A549 (cell line): Measurements from ENCODE around the gene RING1. TPM values are rescaled to one million over a fixed set of nuclear protein-coding genes. Genes with fewer than 3 reads are reported as not detected.

Source experiments
- ATAC-seq, 2 experiments: fragments of 200-7000 bp in 1 of 2; fragments of >200 bp in 1 of 2; cut with Nextera tagmentation in 1 of 2; cut with Tn5 transposase in 1 of 2; 3 replicates each; pipeline versions ENCODE4 v1.8.0 to v1.9.1; 2018 to 2020; ENCODE audit warnings: mild to moderate bottlenecking in 1 of 2, moderate library complexity in 1 of 2
- CTCF ChIA-PET: fragments of 300-600 bp; sonication (Branson Sonifier 250); formaldehyde crosslinking; extraction: SDS; loops from one replicate; lab custom pipeline; 2021; ENCODE audit warnings: antibody characterized with exemption, inconsistent platforms; lab: Yijun Ruan, JAX
- POLR2A ChIA-PET: fragments of 350-600 bp; formaldehyde crosslinking; extraction: SDS; loops from one replicate; lab custom pipeline; 2021; ENCODE audit warnings: antibody characterized with exemption, inconsistent platforms; lab: Yijun Ruan, JAX
- DNase-seq, 2 experiments: peaks; one replicate each; pipeline versions ENCODE4 v3.0.0 to v3.0.0-alpha.2; 2011 to 2016; ENCODE audit warnings: low read depth in 1 of 2, low spot score in 1 of 2
- FAIRE-seq: peaks from 2 replicates; lab custom pipeline; 2011; peaks lifted over from hg19 to GRCh38; lab: Jason Lieb, UNC
- H3K27ac ChIP-seq, 2 experiments: fragments of >200 bp; sonication (Bioruptor Twin); formaldehyde crosslinking; 3 replicates each; pipeline ENCODE4 v1.5.1; 2016 to 2017
- H3K4me1 ChIP-seq: fragments of >200 bp; sonication (Bioruptor Twin); formaldehyde crosslinking; 3 replicates; pipeline ENCODE4 v1.6.1; 2016
- H3K4me2 ChIP-seq: fragments of >200 bp; sonication (Bioruptor Twin); formaldehyde crosslinking; 3 replicates; pipeline ENCODE4 v1.6.1; 2016
- H3K4me3 ChIP-seq: fragments of >200 bp; sonication (Bioruptor Twin); formaldehyde crosslinking; 3 replicates; pipeline ENCODE4 v1.5.1; 2016
- H3K9me3 ChIP-seq: fragments of >200 bp; sonication (Bioruptor Twin); formaldehyde crosslinking; 3 replicates; pipeline ENCODE4 v1.6.1; 2016
- CEBPB ChIP-seq, 2 experiments: fragments of >200 bp in 1 of 2; sonication (Bioruptor Twin) in 1 of 2; formaldehyde crosslinking in 1 of 2; IDR thresholded peaks; 2 replicates each; pipeline ENCODE4 v1.6.1; 2012 to 2016
- HDAC2 ChIP-seq: fragments of 200-600 bp; sonication (generic); IDR thresholded peaks from 2 replicates; pipeline ENCODE4 v1.6.1; 2016
- HES2 ChIP-seq: fragments of >200 bp; sonication (Bioruptor Twin); formaldehyde crosslinking; IDR thresholded peaks from 2 replicates; pipeline ENCODE4 v1.6.1; 2016
- HEYL ChIP-seq: fragments of 250-450 bp; sonication (Bioruptor Pico); IDR thresholded peaks from 2 replicates; pipeline ENCODE4 v1.8.0; 2021; ENCODE audit warnings: mild to moderate bottlenecking, moderate library complexity
- HMGXB4 ChIP-seq: fragments of 250-450 bp; sonication (Bioruptor Pico); IDR thresholded peaks from 2 replicates; pipeline ENCODE4 v1.5.0; 2021; ENCODE audit warnings: mild to moderate bottlenecking, moderate library complexity, borderline replicate concordance
- JUN ChIP-seq, 2 experiments: fragments of >200 bp; sonication (Bioruptor Twin); formaldehyde crosslinking; IDR thresholded peaks; 2 replicates in 1 of 2; 3 replicates in 1 of 2; pipeline ENCODE4 v1.6.1; 2016 to 2017
- JUNB ChIP-seq: fragments of >200 bp; sonication (Bioruptor Twin); formaldehyde crosslinking; IDR thresholded peaks from 2 replicates; pipeline ENCODE4 v1.6.1; 2016
- NR3C1 ChIP-seq: fragments of >200 bp; sonication (Bioruptor Twin); formaldehyde crosslinking; IDR thresholded peaks from 3 replicates; pipeline ENCODE4 v1.6.1; 2017
- PHF8 ChIP-seq: fragments of 200-600 bp; sonication (generic); IDR thresholded peaks from 2 replicates; pipeline ENCODE4 v1.6.1; 2016; ENCODE audit warnings: low read depth, mild to moderate bottlenecking, antibody characterized with exemption, moderate library complexity, borderline replicate concordance
- POLR2A ChIP-seq: IDR thresholded peaks from 2 replicates; pipeline ENCODE4 v1.6.1; 2012; ENCODE audit warnings: mild to moderate bottlenecking, low read length
- RAD21 ChIP-seq, 2 experiments: fragments of >200 bp in 1 of 2; sonication (Bioruptor Twin) in 1 of 2; formaldehyde crosslinking in 1 of 2; IDR thresholded peaks in 1 of 2; conservative IDR thresholded peaks in 1 of 2; 2 replicates in 1 of 2; 3 replicates in 1 of 2; pipeline ENCODE4 v1.6.1; 2012 to 2018; ENCODE audit warnings: inconsistent platforms in 1 of 2
- REST ChIP-seq: fragments of 200-600 bp; sonication (generic); IDR thresholded peaks from 2 replicates; pipeline ENCODE4 v1.6.1; 2016; ENCODE audit warnings: antibody characterized with exemption, mild to moderate bottlenecking, moderate library complexity
- RFX5 ChIP-seq: fragments of 450-650 bp; IDR thresholded peaks from 2 replicates; pipeline ENCODE4 v1.7.1; 2014; ENCODE audit warnings: antibody characterized with exemption, mild to moderate bottlenecking, moderate library complexity
- SMC3 ChIP-seq: fragments of >200 bp; sonication (Bioruptor Twin); formaldehyde crosslinking; IDR thresholded peaks from 3 replicates; pipeline ENCODE4 v1.6.1; 2018; ENCODE audit warnings: inconsistent platforms
- TFCP2L1 ChIP-seq: fragments of 250-450 bp; sonication (Bioruptor Pico); IDR thresholded peaks from 2 replicates; pipeline ENCODE4 v1.5.0; 2021; ENCODE audit warnings: mild to moderate bottlenecking
- USF2 ChIP-seq: fragments of 450-650 bp; IDR thresholded peaks from 2 replicates; pipeline ENCODE4 v1.6.1; 2014; ENCODE audit warnings: antibody characterized with exemption
- ZC3H11A ChIP-seq: fragments of 450-650 bp; IDR thresholded peaks from 2 replicates; pipeline ENCODE4 v1.6.1; 2014; ENCODE audit warnings: antibody characterized with exemption, mild to moderate bottlenecking
- ZNF302 ChIP-seq: fragments of 250-450 bp; sonication (Bioruptor Pico); IDR thresholded peaks from 2 replicates; pipeline ENCODE4 v1.9.0; 2021; ENCODE audit warnings: inconsistent platforms, mild to moderate bottlenecking, moderate library complexity
- ZSCAN20 ChIP-seq: fragments of 250-450 bp; sonication (Bioruptor Pico); IDR thresholded peaks from 2 replicates; pipeline ENCODE4 v1.8.0; 2022; ENCODE audit warnings: mild to moderate bottlenecking, moderate library complexity
- WGBS: methylation state at CpG from one replicate; pipeline ENCODE4 v1.1.6; 2017; ENCODE audit errors: missing lambda C conversion rate; 5-methylcytosine and 5-hydroxymethylcytosine counted together
- polyA plus RNA-seq, 4 experiments: library from polyadenylated mRNA; depleted of rRNA in 3 of 4; stranded (reverse); fragments of >200 nt; fragmentation: RNase III in 1 of 4; extraction: RNeasy Plus Mini Kit Qiagen cat#74134 plus additional on column Dnase treatment in 1 of 4; gene quantifications; 2 replicates in 3 of 4; 3 replicates in 1 of 4; pipeline ENCODE4 v1.2.3, GENCODE V29; 2011 to 2017

RING1 gene
- polyA plus RNA-seq, 2 of the 4 experiments (the other 2 are of a cell fraction) = 12.7 to 35.0 TPM

- Histone ChIP-seq H3K4me1 (peaks cover 50% of the 10 kb centered on the region), H3K27ac (no peak overlapping the region), H3K4me2 (no peak overlapping the region), H3K4me3 (no peak overlapping the region), H3K9me3 (no peaks in the 10 kb centered on the region)
- POLR2A ChIA-PET = no interaction called here
- no peak for DNase-seq
- CTCF ChIA-PET = interaction anchor here (0.8 kb wide), 1 partner anchor 46 kb away, joined by 3 read pairs; no protein-coding TSS in a partner anchor
- 77% methylated on average over 6 of the region's 6 CpGs for WGBS
- no peak for ATAC-seq
- no peak for FAIRE-seq
- TF ChIP-seq ZC3H11A (no peak), JUNB (no peak), HEYL (CRISPR knock-in tag) (no peak), SMC3 (no peak), ZSCAN20 (CRISPR knock-in tag) (no peak), ZNF302 (CRISPR knock-in tag) (no peak)
Measured at GRCh38 chr6:33202799-33203198, 5.5 kb upstream of the RING1 start.

- no peaks in the 10 kb centered on the region for H3K9me3 ChIP-seq
- peak overlapping the region; percentile 76 for H3K4me2 ChIP-seq
- peak overlapping the region in 1 of 2 experiments; percentile 100; a peak in 3 of 6 replicates for H3K27ac ChIP-seq
- DNase-seq (no peak), ATAC-seq (no peak), FAIRE-seq (no peak)
- ChIA-PET POLR2A (no interaction called here), CTCF (interaction anchor here (0.8 kb wide), 1 partner anchor 45 kb away, joined by 3 read pairs; no protein-coding TSS in a partner anchor)
- H3K4me1 ChIP-seq = peaks cover 49% of the 10 kb centered on the region
- H3K4me3 ChIP-seq = no peak overlapping the region
- TF ChIP-seq USF2 = no peak
- no peak for TF ChIP-seq HES2
- TF ChIP-seq CEBPB (IDR thresholded peaks at IDR 0.05) = no peak
- no peak for TF ChIP-seq PHF8
- no peak for TF ChIP-seq NR3C1
- no peak for TF ChIP-seq ZSCAN20 (CRISPR knock-in tag)
- TF ChIP-seq HEYL (CRISPR knock-in tag) = no peak
- no peak for TF ChIP-seq JUN (IDR thresholded peaks at IDR 0.05)
- no peak for TF ChIP-seq REST
- TF ChIP-seq HMGXB4 (CRISPR knock-in tag) = no peak
- TF ChIP-seq POLR2A = no peak
- no peak for TF ChIP-seq HDAC2
- no peak for TF ChIP-seq RFX5
- TF ChIP-seq TFCP2L1 (CRISPR knock-in tag) = no peak
- TF ChIP-seq RAD21 (conservative IDR thresholded peaks at IDR 0.05 in 1 of 2, IDR thresholded peaks at IDR 0.05 in 1 of 2) = no peak
- whole genome bisulfite sequencing = 87% methylated on average over 5 of the region's 7 CpGs
Measured at GRCh38 chr6:33203443-33204164, 4.7 kb upstream of the RING1 start.
